HG03439 (cell line): Measurements from ENCODE around the gene SLC39A9.

Experiments
- ATAC-seq: cut with Tn5 transposase; IDR thresholded peaks from one replicate; pipeline ENCODE4 v1.9.1; 2021; ENCODE audit warnings: mild to moderate bottlenecking, moderate library complexity; ENCODE audit not compliant: unreplicated experiment

Gene SLC39A9

DNA sequence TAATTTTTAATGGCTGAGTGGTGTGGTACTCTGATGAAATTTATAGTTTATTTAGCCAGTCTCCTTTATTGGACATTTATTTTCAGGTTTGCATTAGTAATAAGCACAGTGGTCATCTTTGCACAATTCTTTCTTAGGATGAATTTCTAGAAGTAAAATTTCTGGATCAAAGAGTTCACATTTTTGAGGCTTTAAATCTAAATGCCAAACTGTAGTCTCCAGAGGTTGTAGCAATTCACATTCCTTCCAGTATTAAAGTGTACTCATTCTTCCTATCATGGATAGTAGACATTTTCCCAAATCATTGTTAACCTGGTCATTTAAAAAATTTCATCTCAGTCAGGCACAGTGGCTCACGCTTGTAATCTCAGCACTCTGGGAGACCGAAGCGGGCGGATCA, 24.8 kb downstream of the SLC39A9 start:
- no peak for ATAC-seq

DNA sequence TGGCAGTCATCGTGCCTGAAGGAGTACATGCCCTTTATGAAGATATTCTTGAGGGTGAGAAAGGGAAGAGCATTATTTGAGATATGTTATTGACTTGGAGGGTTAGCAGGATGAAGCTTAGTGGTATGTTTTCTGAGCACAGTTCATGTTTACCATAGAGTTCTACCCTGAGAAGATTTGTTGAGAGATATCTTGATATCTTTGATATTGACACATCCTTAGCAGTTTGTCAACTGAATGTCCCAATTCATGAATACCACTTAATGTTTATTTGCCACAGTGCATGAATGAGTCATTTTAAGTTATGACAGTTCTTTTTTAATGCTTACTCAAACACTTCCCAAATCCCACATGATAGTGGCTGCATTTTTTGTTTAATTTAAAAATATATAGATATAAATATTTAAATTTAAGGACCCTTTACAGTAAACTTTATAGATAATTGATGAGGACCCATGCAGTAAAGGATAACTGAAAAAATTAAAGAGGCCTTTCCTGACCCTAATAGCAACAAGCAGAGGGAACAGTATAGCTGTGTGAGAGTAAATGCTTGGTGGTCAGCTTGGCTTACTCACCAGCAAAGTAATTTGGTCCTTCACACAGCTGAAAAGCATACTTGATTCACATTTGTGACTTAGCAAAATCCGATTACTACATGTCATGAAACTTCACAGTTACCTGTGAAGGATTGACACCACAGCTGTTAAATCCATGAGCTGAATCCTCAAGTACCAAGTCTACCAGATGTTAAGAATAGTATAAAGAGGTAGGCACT, 25.8 kb downstream of the SLC39A9 start:
- no peak for ATAC-seq

DNA sequence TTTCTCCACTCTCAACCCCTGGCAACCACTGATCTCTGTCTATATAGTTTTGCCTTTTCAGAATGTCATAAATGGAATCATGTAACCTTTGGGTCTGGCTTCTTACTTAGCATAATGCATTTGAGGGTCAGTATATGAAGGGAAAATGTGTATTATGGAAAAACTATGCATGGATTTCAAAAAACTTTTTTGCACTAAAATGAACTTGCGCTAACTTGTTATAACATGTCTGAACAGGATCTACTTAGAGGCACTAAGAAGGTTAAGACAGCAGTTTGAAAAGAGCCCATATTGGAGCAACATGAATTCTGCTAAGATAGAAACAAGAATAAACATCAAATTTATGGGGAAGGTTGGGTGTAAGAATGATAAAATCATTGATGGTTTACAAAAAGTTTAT, 29.1 kb downstream of the SLC39A9 start:
- no peak for ATAC-seq

DNA sequence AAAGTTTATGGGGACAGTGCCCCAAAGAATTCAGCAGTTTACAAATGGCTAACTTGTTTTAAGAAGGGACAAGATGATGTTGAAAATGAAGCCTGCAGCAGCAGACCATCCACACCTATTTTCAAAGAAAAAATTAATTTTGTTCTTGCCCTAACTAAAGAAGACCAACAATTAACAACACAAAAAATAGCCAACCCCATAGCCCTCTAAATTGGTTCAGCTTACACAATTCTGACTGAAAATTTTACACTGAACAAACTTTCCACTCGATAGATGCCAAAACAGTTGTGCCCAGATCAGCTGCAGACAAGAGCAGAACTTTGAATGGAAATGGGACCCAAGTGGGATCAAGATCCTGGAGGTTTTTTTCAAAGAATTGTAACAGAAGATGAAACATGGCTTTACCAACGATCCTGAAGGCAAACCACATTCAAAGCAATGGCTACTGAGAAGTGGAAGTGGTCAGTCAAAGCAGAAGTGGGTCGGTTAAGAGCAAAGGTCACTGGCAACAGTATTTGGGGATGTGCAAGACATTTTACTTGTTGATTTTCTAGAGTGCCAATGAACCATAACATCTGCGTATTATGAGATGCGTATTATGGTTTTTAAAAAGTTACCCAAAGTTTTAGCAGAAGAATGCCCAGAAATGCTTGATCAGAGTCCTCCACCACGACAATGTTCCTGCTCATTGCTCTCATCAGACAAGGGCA, 30.0 kb downstream of the SLC39A9 start:
- ATAC-seq: no peak

DNA sequence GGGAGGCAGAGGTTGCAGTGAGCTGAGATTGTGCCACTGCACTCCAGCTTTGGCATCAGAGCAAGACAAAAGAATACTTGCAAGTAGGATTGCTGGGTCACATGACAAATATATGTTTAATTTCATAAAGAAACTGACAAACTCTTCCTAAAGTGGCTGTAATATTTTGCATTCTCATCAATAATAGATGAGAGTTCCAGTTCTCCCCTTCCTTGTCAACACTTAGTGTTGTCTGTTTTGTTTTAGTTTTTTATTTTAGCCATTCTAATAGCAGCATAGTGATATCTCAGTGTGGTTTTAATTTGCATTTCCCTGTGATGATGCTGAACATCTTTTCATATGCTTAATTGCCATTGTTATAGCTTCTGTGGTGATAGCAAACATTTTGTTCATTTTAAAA, 31.2 kb downstream of the SLC39A9 start:
- no peak for ATAC-seq

DNA sequence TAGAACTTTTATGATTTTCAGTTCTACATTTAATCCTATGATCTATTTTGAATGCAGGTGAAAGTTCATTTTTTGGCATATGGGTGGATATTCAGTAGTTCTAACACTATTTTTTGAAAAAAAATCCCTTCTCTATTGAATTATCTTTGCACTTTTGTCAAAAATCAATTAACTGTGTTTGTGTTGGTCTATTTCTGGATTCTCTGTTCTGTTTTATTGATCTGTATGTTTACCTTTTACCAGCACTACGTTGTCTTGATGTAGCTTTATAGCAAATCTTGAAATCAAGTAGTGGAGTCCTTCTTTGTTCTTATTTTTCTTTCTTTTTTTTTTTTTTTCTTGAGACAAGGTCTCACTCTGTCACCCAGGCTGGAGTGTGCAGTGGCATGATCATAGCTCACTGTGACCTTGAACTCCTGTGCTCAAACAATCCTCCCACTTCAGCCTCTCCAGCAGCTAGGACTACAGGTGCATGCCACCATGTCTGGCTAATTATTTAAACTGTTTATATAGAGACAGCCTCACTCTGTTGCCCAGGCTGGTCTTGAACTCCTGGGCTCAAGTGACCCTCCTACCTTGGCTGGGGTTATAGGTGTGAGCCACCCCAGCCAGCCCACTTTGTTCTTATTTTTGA, 31.9 kb downstream of the SLC39A9 start:
- ATAC-seq: no peak

DNA sequence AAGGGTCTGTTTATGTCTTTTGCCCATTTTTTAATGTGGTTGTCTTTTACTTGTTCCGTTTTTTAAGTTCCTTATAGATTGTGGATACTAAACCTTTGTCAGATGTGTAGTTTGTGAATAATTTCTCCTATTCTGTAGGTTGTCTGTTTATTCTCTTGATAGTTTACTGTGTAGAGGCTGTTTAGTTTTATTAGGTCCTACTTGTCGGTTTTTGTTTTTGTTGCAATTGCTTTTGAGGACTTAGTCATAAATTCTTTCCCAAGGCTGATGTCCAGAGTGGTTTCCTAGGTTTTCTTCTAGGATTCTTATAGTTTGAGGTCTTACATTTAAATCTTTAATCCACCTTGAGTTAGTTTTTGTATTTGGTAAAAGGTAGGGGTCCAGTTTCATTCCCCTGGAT, 33.9 kb downstream of the SLC39A9 start:
- no peak for ATAC-seq

DNA sequence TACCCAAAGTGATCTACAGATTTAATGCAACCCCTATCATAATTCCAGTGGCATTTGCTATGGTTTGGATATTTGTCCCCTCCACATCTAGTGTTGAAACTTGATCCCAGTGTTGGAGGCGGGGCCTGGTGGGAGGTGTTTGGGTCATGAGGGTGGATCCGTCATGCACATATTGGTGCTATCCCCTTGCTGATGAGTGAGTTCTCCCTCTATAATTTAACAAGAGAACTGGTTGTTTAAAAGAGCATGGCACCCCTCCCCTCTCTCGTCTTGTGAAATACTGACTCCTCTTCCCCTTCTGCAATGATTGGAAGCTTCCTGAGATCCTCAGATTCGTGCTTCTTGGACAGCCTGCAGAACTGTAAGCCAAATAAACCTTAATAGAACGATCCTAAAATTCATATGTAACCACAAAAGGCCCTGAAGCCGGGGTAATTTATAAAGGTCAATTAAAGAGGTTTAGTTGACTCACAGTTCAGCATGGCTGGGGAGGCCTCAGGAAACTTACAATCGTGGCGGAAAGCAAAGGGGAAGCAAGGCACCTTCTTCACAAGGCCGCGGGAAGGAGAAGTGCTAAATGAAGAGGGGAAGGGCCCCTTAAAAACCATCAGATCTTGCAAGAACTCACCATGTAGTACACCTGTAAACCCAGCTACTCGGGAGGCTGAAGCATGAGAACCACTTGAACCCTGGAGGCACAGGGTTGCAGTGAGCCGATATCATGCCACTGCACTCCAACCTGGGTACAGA, 41.2 kb downstream of the SLC39A9 start:
- ATAC-seq: no peak

DNA sequence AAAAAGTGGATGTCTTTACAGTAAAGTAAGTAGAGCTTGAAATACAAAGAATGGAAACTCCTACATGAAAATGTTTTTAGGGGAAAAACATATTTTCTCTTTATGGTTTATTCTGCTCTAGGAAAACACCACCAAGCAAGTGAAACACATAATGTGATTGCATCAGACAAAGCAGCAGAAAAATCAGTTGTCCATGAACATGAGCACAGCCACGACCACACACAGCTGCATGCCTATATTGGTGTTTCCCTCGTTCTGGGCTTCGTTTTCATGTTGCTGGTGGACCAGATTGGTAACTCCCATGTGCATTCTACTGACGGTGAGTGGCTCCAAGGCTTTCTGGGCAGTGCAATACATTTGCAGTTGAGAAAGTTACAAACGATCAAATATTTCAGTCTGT, 43.5 kb downstream of the SLC39A9 start:
- ATAC-seq: no peak

DNA sequence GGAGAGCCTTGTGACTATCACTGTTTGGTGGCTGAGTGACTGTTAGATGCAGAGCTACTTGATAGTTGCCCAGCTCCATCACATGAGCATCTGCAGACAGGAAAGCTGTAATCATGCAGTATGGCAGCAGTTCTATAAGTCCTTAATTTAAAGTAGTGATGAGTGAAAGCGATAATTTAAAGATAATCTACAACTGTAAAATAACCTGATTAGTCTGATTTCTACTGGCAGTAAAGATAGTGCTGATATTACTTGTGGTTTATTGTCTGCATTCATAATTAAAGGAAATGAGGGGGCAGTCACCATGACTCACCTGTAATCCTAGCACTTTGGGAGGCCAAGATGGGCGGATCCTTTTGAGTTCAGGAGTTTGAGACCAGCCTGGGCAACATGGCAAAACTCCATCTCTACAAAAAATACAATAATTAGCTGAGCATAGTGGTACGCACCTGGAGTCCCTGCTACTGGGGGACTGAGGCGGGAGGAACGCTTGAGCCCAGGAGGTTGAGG, 44.9 kb downstream of the SLC39A9 start:
- no peak for ATAC-seq

DNA sequence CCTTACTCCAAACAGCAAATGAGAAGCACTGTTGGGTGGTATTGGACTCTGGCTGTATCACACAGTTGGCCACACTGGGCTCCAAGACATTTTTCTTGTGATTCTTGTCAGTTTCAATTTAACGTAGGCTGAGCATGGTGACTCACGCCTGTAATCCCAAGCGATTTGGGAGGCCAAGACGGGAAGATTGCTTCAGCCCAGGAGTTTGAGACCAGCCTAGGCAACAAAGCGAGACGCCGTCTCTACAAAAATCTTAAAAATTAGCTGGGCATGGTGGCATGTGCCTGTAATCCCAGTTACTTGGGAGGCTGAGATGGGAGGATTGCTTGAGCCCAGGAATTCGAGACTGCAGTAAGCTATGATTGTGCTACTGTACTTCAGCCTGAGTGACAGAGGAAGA, 50.7 kb downstream of the SLC39A9 start:
- ATAC-seq: no peak

DNA sequence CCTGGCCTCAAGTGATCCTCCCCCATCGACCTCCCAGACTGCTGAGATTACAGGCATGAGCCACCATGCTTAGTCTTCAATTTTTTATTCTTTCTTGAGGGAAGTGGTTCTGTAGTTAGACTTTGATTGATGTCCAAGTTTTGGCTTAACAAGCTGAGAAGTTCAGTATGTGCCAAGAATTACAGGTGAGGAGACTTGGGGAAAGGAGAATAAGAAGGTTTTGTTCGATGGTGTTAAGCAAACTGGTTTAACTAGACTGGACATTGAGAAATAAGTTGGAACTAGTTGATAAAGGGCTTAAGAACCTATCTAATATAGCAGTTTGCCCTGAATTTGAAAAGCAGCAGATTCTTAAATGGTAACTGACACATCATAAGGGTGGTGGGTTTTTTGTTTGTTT, 53.4 kb downstream of the SLC39A9 start:
- no peak for ATAC-seq

DNA sequence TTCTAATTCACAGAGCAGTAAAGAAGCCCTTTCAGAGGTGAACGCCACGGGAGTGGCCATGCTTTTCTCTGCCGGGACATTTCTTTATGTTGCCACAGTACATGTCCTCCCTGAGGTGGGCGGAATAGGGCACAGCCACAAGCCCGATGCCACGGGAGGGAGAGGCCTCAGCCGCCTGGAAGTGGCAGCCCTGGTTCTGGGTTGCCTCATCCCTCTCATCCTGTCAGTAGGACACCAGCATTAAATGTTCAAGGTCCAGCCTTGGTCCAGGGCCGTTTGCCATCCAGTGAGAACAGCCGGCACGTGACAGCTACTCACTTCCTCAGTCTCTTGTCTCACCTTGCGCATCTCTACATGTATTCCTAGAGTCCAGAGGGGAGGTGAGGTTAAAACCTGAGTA, 59.9 kb downstream of the SLC39A9 start:
- ATAC-seq: no peak

DNA sequence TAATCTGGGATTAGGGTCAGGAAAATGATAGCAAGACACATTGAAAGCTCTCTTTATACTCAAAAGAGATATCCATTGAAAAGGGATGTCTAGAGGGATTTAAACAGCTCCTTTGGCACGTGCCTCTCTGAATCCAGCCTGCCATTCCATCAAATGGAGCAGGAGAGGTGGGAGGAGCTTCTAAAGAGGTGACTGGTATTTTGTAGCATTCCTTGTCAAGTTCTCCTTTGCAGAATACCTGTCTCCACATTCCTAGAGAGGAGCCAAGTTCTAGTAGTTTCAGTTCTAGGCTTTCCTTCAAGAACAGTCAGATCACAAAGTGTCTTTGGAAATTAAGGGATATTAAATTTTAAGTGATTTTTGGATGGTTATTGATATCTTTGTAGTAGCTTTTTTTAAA, 60.6 kb downstream of the SLC39A9 start:
- no peak for ATAC-seq

DNA sequence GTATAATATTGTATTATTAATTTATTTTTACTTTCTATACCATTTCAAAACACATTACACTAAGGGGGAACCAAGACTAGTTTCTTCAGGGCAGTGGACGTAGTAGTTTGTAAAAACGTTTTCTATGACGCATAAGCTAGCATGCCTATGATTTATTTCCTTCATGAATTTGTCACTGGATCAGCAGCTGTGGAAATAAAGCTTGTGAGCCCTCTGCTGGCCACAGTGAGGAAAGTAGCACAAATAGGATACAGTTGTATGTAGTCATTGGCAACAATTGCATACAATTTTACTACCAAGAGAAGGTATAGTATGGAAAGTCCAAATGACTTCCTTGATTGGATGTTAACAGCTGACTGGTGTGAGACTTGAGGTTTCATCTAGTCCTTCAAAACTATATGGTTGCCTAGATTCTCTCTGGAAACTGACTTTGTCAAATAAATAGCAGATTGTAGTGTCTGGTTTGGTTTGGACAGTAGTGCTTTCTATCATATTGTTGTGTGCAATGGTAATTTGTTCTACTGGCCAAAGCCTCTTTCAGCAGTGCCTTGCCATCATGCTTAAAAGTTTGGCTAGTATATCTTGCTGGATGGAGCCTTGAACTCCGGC, 61.7 kb downstream of the SLC39A9 start:
- ATAC-seq: peak; percentile 54

DNA sequence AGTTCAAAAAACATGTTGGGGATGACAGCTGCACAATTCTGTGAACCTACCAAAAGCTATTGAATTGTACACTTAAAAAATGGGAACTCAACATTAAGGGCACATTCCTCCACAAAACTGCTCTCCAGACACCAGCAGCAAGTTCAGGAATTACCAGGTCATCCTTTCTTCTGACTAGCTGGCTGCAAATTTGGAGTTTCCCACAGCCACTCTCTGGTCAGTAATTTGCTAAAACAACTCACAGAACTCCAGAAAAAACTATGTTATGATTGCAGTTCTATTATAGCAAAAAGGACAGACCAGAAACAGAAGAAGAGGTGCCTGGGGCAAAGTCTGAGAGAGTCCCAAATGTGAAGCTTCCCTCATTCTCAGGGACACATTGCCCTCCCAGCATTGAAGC, 65.9 kb downstream of the SLC39A9 start:
- no peak for ATAC-seq

DNA sequence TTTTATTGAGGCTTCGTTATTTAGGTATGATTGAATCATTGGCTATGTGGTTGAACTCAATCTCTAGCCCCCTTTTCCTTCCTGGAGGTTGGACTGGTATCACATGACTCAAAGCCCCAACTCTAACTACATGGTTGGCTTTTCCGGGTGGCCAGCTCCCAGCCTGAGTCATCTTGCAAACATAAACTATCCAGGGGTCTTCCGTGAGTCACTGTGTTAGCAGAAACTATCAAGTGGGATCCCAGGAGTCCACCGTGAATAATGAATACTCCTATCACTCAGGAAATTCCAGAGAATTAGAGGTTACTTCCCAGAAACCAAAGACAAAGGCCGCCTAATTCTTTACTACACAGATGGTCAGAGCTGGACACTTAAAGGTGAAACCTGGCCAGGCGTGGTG, 66.3 kb downstream of the SLC39A9 start:
- no peak for ATAC-seq

DNA sequence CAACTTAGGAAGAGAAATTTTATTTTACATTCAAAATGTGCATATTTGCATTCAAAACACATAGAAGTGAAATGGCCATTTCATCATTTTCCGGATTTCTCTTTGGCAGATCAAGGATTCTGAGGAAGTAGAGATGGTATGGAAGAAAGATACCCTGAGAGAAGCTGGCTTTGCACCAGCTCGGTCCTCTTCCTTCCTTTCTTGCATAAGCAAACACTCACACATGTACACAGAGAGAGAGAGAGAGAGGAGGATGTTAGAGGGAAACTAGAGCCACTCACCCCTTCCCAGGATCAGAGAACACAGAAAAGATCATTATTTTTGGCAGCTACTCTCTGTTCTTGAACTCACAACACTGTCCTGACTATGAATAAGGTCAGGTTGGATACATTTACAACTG, 70.5 kb downstream of the SLC39A9 start:
- ATAC-seq: no peak

DNA sequence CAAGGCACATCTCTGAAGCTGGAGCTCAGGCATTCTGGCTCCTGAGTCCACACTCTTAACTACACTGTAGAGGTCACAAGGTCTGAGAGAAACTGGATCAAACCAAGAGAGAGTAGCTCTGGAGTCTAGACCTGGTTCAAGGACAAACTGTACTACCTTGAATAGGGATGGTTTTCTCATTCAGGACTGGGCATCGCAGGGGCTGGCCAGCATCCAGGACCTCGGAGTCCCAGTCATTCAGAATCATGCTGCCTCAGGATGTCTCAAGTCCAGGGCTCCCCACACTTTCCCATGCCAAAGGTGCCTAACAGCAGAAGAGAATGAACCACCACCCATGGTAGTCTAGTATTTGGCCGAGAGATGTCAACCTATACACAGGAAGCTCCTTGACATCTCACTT, 72.9 kb downstream of the SLC39A9 start:
- no peak for ATAC-seq

DNA sequence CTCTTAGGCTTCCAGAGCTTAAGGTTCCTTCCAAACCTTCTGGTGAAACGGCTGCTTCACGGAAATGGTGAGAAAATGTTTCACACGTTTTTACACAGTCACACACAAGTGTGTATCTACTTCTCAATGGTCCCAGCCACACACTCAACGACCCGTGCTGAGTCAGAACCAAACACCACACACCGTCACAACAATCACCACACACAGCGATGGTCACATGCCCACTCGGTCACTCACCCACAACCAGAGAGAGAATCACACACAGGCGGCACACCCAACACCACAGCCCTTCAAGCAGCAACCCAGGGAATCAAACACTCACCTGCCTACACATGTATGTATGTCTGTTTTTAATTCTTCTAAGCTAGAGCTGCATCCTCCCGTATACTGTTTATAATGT, 73.4 kb downstream of the SLC39A9 start:
- ATAC-seq: no peak

DNA sequence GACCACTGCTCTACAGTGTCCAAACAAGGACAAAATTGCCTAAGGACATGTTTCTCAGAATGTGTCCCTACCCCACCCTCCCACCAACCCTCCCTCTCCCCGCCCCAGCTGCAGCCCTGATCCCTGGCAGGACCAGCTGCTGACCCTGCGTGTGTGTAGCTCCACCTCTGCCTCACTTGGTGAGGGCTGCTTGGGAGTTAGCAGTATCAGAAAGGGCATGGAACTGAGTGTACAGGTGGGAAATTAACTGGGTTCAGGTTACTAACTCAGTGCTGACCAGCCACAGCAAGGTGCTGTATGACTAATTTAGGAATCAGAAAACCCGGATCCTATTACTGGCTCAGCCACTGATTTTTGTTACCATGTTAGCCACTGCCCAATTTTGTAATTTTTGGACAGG, 74.8 kb downstream of the SLC39A9 start:
- no peak for ATAC-seq
